ENCODE data around the gene PGAM2.

PGAM2 gene

DNA sequence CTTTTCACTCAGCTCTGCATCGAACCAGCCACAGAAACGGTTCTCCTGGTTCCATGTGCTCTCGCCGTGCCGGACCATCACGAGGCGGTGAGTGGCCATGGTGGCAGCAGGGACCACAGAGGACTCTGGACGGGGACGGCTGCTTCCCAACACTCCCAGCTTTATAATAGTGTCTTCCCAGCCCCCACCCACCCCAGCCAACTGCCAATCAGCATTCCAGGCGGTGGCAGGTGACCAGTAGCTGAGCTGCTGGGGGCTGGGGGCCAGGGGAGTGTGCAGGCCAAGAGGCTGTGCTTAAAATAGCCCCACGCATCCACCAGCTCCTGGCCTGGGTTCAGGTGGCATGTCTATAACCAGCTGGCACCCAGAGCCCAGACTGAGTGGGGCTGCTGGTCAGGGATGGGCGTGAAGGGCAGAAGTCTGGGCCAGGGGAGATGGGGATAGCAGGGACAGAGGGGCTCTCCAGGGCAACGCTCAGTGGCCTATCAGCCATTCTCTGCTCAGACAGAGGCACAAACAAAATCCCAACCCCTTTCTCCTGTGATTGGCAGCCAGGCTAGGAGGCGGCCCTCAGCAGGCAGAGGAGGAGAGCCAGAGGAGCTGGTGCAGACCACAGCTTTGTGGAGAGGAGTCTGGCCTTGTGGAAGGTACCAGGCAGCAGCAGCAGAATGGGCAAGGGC lies at the start of gene PGAM2:
Gene PGAM2, minus strand, starts transcription at position 137 of the 680 bp plus-strand sequence. Its CDS starts 38 bp downstream, at position 99.
- DNase-seq (ENCODE audit: low spot score): no peak

- no peak for DNase-seq (ENCODE audit: low spot score)
Observed at GRCh38 chr7:44114586-44115310, 49.4 kb upstream of the PGAM2 start.

- DNase-seq (ENCODE audit: low spot score): no peak
Observed at GRCh38 chr7:44113764-44114354, 48.5 kb upstream of the PGAM2 start.

DNA sequence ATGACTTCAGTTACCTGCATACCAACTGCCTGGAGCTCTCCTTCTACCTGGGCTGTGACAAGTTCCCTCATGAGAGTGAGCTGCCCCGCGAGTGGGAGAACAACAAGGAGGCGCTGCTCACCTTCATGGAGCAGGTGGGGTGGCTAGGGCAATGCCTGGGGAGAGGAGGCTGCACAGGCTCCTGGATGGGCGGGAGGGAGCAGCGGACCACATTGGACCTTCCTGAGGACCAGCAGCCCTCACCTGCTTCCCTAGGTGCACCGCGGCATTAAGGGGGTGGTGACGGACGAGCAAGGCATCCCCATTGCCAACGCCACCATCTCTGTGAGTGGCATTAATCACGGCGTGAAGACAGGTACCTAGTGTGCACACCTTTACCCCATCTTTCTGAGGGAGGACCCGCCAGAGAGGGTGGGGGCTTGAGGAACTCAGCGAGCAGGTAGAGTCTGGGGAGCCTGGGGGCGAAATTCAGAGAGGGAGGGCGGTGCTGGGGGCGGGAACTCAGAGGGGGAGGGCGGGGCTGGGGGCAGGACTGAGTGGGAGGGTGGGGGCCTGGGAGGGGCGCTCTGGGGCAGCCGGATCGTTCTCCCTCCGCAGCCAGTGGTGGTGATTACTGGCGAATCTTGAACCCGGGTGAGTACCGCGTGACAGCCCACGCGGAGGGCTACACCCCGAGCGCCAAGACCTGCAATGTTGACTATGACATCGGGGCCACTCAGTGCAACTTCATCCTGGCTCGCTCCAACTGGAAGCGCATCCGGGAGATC lies 47.8 kb upstream of the PGAM2 start:
- no peak for DNase-seq (ENCODE audit: low spot score)

DNA sequence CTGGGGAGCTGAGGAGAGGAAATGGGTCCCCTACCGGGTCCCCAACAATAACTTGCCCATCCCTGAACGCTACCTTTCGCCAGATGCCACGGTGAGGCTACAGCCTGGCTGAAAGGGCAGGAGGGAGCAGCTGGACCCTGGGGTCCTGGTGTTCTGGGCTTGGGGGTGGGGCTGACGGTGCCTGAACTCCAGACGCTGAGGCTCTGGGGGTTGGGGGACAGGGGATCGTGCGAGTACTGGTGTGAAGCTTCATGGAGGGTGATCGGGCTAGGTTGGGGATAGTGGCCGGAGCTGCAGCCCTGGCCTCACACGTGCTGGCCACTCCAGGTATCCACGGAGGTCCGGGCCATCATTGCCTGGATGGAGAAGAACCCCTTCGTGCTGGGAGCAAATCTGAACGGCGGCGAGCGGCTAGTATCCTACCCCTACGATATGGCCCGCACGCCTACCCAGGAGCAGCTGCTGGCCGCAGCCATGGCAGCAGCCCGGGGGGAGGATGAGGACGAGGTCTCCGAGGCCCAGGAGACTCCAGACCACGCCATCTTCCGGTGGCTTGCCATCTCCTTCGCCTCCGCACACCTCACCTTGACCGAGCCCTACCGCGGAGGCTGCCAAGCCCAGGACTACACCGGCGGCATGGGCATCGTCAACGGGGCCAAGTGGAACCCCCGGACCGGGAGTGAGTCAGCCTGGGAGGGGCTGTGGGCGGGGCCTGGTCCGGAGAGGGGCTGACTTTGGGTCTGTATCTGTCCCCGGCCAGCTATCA lies 47.0 kb upstream of the PGAM2 start:
- no peak for DNase-seq (ENCODE audit: low spot score)

- no peak for DNase-seq (ENCODE audit: low spot score)
Observed at GRCh38 chr7:44111761-44112160, 46.4 kb upstream of the PGAM2 start.

DNA sequence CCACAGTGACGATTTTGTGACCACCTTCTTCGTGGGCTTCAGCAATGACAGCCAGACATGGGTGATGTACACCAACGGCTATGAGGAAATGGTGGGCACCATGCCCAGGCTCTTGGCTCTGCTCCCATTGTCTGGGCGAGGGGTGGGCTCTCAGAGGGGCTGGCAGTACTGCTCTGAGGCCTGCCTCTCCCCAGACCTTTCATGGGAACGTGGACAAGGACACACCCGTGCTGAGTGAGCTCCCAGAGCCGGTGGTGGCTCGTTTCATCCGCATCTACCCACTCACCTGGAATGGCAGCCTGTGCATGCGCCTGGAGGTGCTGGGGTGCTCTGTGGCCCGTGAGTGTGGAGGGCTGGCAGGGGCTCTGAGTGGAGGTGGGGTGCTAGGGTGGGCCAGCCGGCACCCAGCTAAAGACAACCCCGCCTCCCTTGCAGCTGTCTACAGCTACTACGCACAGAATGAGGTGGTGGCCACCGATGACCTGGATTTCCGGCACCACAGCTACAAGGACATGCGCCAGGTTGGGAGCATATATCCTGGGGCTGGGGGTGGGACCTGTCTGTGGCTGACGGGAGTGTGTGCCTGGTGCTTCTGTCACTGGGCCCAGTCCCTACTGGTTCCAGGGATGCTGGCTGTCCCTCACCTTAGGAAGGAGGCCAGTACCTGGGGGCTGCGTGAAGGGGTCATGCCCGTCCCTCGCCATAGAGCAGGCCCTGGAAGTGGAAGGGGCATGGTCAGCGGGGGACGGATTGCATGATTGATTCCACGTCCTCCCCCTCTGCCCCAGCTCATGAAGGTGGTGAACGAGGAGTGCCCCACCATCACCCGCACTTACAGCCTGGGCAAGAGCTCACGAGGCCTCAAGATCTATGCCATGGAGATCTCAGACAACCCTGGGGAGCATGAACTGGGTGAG lies 45.6 kb upstream of the PGAM2 start:
- no peak for DNase-seq (ENCODE audit: low spot score)

GRCh38 chr7:44109991-44110390 lies 44.6 kb upstream of the PGAM2 start:
- DNase-seq (ENCODE audit: low spot score): no peak

DNA sequence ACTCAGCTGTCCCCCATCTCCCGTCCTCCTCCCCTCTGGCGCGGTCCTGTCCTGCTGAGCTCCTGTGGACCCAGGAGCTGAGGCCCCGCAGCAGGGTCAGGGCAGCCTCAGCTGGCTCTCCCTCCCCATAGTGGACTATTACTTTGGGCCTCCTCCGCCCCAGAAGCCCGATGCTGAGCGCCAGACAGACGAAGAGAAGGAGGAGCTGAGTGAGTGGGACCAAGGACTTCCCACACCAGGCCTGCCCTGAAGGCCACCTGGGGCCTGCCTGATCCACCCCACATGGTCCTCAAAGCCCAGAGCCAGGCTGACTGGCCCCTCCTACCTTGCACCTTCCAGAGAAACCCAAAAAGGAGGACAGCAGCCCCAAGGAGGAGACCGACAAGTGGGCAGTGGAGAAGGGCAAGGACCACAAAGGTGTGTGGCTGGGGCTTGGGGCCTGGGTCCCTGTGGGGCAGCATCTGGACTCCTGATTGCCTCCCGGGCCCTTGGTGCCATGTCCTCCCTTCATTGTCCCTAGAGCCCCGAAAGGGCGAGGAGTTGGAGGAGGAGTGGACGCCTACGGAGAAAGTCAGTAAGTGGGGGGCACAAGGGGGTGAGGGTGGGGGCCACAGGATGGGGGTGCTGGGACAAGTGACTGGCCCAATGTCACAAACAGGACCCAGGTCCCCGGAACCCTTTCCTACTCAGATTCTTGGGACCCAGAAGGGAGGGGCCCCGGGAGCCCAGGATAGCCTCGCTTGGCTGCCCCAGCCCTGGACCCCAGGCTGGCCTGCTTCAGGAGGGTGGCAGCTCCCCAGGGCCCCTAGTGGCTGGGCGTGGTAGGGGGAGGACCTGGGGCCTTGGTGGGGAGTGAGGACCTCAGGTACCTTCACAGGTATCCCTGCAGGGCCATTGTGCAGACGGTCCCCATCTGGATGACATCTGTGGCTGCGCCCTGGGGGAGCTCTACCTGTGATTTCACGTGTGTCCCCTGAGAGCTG lies 43.7 kb upstream of the PGAM2 start:
- no peak for DNase-seq (ENCODE audit: low spot score)

DNA sequence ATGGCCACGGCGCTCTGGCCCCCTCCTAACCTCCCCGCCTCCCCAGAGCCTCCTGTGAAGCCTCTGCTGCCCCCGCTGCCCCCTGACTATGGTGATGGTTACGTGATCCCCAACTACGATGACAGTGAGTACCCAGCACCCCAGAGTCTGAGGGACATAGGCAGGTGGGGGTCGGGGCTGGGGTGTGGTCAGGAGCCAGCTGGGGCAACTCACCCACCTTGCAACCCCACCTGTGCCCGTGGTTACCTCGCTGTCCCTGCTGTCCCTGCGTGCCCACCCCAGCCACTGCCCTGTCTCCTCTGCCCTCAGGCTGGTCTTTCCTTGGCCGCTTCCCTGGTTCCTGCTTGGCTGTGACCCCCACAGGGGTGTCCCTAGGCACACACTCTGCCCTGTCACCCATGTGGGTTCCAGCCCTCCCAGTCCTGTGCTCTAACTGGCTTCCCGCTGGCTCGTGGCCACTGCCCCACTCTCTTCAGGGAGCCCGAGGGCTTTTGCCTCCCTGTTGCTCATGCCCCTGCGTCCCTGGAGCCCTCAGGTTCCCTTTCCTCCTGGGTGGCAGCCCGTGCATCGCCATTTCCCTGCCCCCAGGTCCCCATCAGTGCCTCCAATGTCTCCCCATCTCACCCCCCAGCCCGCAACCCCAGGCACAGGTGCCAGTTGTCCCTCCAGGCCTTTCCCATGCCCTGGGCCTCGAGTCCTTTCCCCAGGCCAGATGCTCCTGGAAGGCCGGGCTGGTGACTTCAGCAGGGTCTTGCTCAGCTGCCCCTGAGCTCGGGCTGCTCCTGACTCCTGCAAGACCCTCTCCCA lies 42.8 kb upstream of the PGAM2 start:
- no peak for DNase-seq (ENCODE audit: low spot score)

GRCh38 chr7:44107116-44107960 lies 42.0 kb upstream of the PGAM2 start:
- DNase-seq (ENCODE audit: low spot score): no peak

GRCh38 chr7:44106311-44107065 lies 41.1 kb upstream of the PGAM2 start:
- no peak for DNase-seq (ENCODE audit: low spot score)

DNA sequence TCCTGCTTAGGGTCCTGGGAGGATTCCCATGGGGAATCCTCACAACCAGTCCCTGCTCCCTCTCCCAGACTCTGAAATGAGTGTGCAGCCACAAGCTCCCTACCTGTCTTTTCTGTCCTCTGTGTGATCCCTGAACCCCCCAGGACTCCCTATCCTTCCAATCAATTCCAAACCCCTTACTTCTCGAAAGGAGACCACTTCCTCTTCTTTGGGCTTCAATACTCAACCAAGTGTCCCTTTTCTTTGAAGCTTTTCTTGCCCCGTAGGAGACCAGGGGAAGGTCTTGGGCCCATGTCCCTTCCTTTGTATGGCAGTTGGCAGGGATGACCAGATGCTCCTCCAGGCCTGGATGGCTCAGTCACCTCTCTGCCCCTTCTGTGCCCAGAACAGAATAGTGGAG lies 40.5 kb upstream of the PGAM2 start:
- no peak for DNase-seq (ENCODE audit: low spot score)

DNA sequence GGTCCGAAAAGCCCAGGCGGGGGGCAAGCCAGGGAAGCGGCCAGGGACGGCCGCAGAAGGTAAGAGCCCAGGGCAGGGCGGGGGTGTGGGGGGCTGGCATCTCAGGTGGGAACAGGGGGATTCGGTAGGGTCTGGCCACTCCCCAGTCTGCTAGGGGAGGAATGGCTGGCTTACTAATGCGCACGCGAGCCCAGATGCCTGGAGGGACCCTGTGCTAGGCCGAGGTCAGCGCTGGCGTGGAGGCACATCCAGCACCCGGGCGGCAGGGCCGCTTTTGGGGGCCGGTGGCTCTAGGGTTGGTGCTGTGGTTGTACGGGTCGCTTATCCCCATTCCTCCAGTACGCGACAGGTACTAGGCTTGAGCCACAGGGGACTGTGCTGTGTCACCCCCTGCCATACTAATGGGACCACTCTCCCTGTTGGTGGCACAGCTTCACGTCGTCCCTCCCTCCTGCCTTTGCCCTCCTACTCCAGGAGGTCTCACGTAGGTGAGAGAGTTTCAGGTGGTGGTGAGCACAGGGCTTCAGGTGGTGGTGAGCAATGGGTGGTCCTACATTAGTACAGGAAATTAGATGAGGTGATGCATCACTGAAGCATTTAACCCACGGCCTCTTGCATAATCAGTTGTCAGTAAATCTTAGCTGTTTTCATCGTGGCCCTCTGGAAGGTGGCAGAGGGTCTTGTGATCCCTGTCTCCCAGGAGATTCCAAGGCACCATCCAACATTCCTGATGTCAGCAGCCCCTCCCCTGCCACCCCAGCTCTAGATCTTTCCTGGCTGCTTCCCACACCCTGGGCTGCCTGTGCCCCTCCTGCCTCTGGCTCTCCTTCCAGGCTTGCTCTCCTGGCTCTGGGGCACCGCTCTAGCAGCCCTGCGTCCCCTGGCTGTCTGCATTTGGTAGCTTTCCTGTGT lies 39.7 kb upstream of the PGAM2 start:
- DNase-seq (ENCODE audit: low spot score): peak; percentile 70

- DNase-seq (ENCODE audit: low spot score): peak; percentile 67
Observed at GRCh38 chr7:44103923-44104859, 38.8 kb upstream of the PGAM2 start, which contains the start of gene AEBP1. TSS of gene AEBP1 (plus strand) at chr7:44104345. CDS start at chr7:44104666, 321 bp downstream.

Measured in AG08396 (cell line).